Liver (tissue), 9 donors: ENCODE results near the gene CACNA1I. TPM values are rescaled to one million over a fixed set of nuclear protein-coding genes. Genes with fewer than 3 reads are reported as not detected.

Source experiments
- DNase-seq: peaks from one replicate; pipeline ENCODE4 v3.0.0-alpha.2; 2017; ENCODE audit warnings: low spot score
- H3K27ac ChIP-seq, 2 donors: one replicate each; pipeline ENCODE4 v1.7.0; 2013; ENCODE audit warnings: inconsistent platforms in 2 of 2, low read length in 2 of 2, control low read depth in 1 of 2, low read depth in 1 of 2, mild to moderate bottlenecking in 1 of 2
- H3K27me3 ChIP-seq, 4 donors: one replicate each; pipeline versions ENCODE4 v1.6.1 to v1.7.0; 2013; ENCODE audit warnings: low read length in 3 of 4, inconsistent platforms in 1 of 4, mild to moderate bottlenecking in 1 of 4, moderate library complexity in 1 of 4; ENCODE audit not compliant: control insufficient read depth in 4 of 4, insufficient read depth in 4 of 4
- H3K36me3 ChIP-seq, 4 donors: one replicate each; pipeline versions ENCODE4 v1.6.1 to v1.7.0; 2013; ENCODE audit warnings: low read length in 3 of 4, mild to moderate bottlenecking in 3 of 4, low read depth in 1 of 4, moderate library complexity in 1 of 4; ENCODE audit not compliant: control insufficient read depth in 4 of 4, insufficient read depth in 3 of 4
- H3K4me1 ChIP-seq, 4 donors: one replicate each; pipeline versions ENCODE4 v1.6.1 to v1.7.0; 2013; ENCODE audit warnings: low read length in 3 of 4, mild to moderate bottlenecking in 3 of 4, moderate library complexity in 1 of 4; ENCODE audit not compliant: control insufficient read depth in 4 of 4, insufficient read depth in 4 of 4
- H3K4me3 ChIP-seq, 3 donors: one replicate each; pipeline versions ENCODE4 v1.6.1 to v1.7.0; 2013; ENCODE audit warnings: low read length in 3 of 3, control low read depth in 1 of 3, low read depth in 1 of 3, mild to moderate bottlenecking in 1 of 3
- H3K9ac ChIP-seq, 2 donors: one replicate each; pipeline ENCODE4 v1.7.0; 2013; ENCODE audit warnings: low read length in 2 of 2, mild to moderate bottlenecking in 2 of 2, moderate library complexity in 2 of 2, control low read depth in 1 of 2, low read depth in 1 of 2
- H3K9me3 ChIP-seq, 4 donors: one replicate each; pipeline versions ENCODE4 v1.6.1 to v1.7.0; 2013; ENCODE audit warnings: low read length in 3 of 4; ENCODE audit not compliant: control insufficient read depth in 4 of 4
- EGR1 ChIP-seq, 2 donors: IDR thresholded peaks; 2 replicates each; pipeline ENCODE4 v1.6.1; 2016 to 2018; ENCODE audit warnings: antibody characterized with exemption in 2 of 2, low read depth in 2 of 2
- FOXA2 ChIP-seq: IDR thresholded peaks from 2 replicates; pipeline ENCODE4 v1.6.1; 2016; ENCODE audit warnings: antibody characterized with exemption
- HNF4A ChIP-seq, 2 donors: conservative IDR thresholded peaks; 2 replicates each; pipeline ENCODE4 v1.6.1; 2016; ENCODE audit warnings: antibody characterized with exemption in 2 of 2, mild to moderate bottlenecking in 2 of 2
- HNF4G ChIP-seq: IDR thresholded peaks from 2 replicates; pipeline ENCODE4 v1.6.1; 2016; ENCODE audit warnings: antibody characterized with exemption
- JUND ChIP-seq, 2 donors: IDR thresholded peaks; 2 replicates each; pipeline ENCODE4 v1.6.1; 2016; ENCODE audit warnings: antibody characterized with exemption in 2 of 2
- NR2F2 ChIP-seq: IDR thresholded peaks from 2 replicates; pipeline ENCODE4 v1.6.1; 2016; ENCODE audit warnings: antibody characterized with exemption
- RAD21 ChIP-seq, 2 donors: IDR thresholded peaks; 2 replicates each; pipeline ENCODE4 v1.6.1; 2016; ENCODE audit warnings: antibody characterized with exemption in 2 of 2, mild to moderate bottlenecking in 2 of 2
- RXRA ChIP-seq, 2 donors: IDR thresholded peaks; 2 replicates each; pipeline ENCODE4 v1.6.1; 2017 to 2018; ENCODE audit warnings: antibody characterized with exemption in 2 of 2, mild to moderate bottlenecking in 1 of 2
- SP1 ChIP-seq: IDR thresholded peaks from 2 replicates; pipeline ENCODE4 v1.6.1; 2018; ENCODE audit warnings: antibody characterized with exemption, mild to moderate bottlenecking
- TAF1 ChIP-seq: conservative IDR thresholded peaks from 2 replicates; pipeline ENCODE4 v1.6.1; 2016; ENCODE audit warnings: antibody characterized with exemption, mild to moderate bottlenecking
- YY1 ChIP-seq: IDR thresholded peaks from 2 replicates; pipeline ENCODE4 v1.6.1; 2016; ENCODE audit warnings: antibody characterized with exemption, mild to moderate bottlenecking
- WGBS: extraction: QIAGEN DNeasy Blood & Tissue Kit; methylation state at CpG from one replicate; pipeline ENCODE4 v1.1.7; 2013; 5-methylcytosine and 5-hydroxymethylcytosine counted together
- polyA plus RNA-seq, 2 donors: library from polyadenylated mRNA; stranded (reverse) in 1 of 2; unstranded in 1 of 2; fragments of 200-250 nt in 1 of 2; fragments of >200 nt in 1 of 2; fragmentation: Nextera tagmentation in 1 of 2; extraction: Ambion mirVana in 1 of 2; gene quantifications; one replicate each; pipeline versions ENCODE4 v1.2.1 to v1.2.3, GENCODE V29; 2013 to 2015
- total RNA-seq, 2 donors: library from RNA; depleted of rRNA; stranded (reverse); fragments of >200 nt; gene quantifications; one replicate each; pipeline ENCODE4 v1.2.3, GENCODE V29; 2014
- TF ChIP-seq, protein P1 (sequence below): fragments of 150-350 bp; IDR thresholded peaks from 2 replicates; pipeline ENCODE4 v1.5.1; 2017; ENCODE audit warnings: improper control_type of control experiment, low read depth, low read length; ENCODE audit not compliant: missing input control
- TF ChIP-seq, protein P2 (sequence below): IDR thresholded peaks from 2 replicates; pipeline ENCODE4 v1.6.1; 2016; ENCODE audit warnings: antibody characterized with exemption, mild to moderate bottlenecking
- TF ChIP-seq, protein P3 (sequence below): IDR thresholded peaks from 2 replicates; pipeline ENCODE4 v1.6.1; 2016; ENCODE audit warnings: antibody characterized with exemption
- TF ChIP-seq, protein P4 (sequence below): IDR thresholded peaks from 2 replicates; pipeline ENCODE4 v1.6.1; 2016; ENCODE audit warnings: antibody characterized with exemption
- TF ChIP-seq, protein P5 (sequence below): IDR thresholded peaks from 2 replicates; pipeline ENCODE4 v1.6.1; 2016; ENCODE audit warnings: antibody characterized with exemption
- donor health status: healthy.
- donor health status: healthy.
- donor health status: healthy.
- donor health status: healthy.
- donor health status: healthy.

Gene CACNA1I
- total and polyA plus RNA-seq, 4 donors: under 0.01 to 0.14 (median 0.01) TPM; not detected in 1

DNA sequence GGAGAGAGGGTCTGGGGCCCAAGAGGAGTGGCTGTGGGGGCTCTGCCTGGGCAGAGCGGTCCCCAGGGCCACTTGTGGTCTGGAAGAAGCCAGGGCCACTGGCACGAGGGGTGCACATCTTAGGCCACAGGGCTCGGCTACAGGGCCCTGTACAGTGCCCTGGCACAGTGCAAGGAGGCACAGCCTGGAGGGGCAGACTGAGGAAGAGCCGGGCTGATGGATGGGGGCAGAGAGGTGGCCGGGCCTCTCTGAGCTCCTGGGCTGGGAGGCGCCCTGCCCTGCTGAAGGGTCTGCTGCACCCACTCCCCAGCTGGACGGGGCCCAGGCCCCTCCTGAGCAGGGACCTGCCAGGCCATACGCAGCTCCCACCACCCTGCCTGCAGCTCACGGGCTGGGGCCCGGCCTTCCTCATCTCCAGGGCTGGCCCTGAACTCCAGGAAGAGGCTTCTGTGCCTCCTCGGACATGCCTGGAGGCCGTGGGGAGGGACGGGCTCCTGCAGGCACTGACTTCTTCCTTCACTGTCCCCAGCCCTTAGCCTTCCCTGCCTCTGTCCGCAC lies 123.5 kb downstream of the CACNA1I start:
- Histone ChIP-seq H3K36me3 (no peaks in the 10 kb centered on the region), H3K4me3 (no peak overlapping the region), H3K27me3 (peaks cover 0 to 5% (median 3%) of the 10 kb centered on the region in 4 donors), H3K9me3 (no peaks in the 10 kb centered on the region), H3K27ac (no peak overlapping the region), H3K4me1 (no peaks in the 10 kb centered on the region), H3K9ac (no peak overlapping the region)
- no peak for DNase-seq
- TF ChIP-seq, protein P1, sequence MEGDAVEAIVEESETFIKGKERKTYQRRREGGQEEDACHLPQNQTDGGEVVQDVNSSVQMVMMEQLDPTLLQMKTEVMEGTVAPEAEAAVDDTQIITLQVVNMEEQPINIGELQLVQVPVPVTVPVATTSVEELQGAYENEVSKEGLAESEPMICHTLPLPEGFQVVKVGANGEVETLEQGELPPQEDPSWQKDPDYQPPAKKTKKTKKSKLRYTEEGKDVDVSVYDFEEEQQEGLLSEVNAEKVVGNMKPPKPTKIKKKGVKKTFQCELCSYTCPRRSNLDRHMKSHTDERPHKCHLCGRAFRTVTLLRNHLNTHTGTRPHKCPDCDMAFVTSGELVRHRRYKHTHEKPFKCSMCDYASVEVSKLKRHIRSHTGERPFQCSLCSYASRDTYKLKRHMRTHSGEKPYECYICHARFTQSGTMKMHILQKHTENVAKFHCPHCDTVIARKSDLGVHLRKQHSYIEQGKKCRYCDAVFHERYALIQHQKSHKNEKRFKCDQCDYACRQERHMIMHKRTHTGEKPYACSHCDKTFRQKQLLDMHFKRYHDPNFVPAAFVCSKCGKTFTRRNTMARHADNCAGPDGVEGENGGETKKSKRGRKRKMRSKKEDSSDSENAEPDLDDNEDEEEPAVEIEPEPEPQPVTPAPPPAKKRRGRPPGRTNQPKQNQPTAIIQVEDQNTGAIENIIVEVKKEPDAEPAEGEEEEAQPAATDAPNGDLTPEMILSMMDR: no peak
- TF ChIP-seq RAD21 (IDR thresholded peaks at IDR 0.05) (no peak), YY1 (no peak), FOXA2 (no peak), HNF4G (no peak), EGR1 (IDR thresholded peaks at IDR 0.05; ENCODE audit: low read depth in 2 of 2) (no peak), SP1 (no peak), RXRA (IDR thresholded peaks at IDR 0.05) (no peak), TAF1 (no peak), NR2F2 (no peak), JUND (IDR thresholded peaks at IDR 0.05) (no peak)
- TF ChIP-seq, protein P2, sequence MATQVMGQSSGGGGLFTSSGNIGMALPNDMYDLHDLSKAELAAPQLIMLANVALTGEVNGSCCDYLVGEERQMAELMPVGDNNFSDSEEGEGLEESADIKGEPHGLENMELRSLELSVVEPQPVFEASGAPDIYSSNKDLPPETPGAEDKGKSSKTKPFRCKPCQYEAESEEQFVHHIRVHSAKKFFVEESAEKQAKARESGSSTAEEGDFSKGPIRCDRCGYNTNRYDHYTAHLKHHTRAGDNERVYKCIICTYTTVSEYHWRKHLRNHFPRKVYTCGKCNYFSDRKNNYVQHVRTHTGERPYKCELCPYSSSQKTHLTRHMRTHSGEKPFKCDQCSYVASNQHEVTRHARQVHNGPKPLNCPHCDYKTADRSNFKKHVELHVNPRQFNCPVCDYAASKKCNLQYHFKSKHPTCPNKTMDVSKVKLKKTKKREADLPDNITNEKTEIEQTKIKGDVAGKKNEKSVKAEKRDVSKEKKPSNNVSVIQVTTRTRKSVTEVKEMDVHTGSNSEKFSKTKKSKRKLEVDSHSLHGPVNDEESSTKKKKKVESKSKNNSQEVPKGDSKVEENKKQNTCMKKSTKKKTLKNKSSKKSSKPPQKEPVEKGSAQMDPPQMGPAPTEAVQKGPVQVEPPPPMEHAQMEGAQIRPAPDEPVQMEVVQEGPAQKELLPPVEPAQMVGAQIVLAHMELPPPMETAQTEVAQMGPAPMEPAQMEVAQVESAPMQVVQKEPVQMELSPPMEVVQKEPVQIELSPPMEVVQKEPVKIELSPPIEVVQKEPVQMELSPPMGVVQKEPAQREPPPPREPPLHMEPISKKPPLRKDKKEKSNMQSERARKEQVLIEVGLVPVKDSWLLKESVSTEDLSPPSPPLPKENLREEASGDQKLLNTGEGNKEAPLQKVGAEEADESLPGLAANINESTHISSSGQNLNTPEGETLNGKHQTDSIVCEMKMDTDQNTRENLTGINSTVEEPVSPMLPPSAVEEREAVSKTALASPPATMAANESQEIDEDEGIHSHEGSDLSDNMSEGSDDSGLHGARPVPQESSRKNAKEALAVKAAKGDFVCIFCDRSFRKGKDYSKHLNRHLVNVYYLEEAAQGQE: no peak
- TF ChIP-seq, protein P3, sequence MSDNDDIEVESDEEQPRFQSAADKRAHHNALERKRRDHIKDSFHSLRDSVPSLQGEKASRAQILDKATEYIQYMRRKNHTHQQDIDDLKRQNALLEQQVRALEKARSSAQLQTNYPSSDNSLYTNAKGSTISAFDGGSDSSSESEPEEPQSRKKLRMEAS: no peak
- TF ChIP-seq, protein P4, sequence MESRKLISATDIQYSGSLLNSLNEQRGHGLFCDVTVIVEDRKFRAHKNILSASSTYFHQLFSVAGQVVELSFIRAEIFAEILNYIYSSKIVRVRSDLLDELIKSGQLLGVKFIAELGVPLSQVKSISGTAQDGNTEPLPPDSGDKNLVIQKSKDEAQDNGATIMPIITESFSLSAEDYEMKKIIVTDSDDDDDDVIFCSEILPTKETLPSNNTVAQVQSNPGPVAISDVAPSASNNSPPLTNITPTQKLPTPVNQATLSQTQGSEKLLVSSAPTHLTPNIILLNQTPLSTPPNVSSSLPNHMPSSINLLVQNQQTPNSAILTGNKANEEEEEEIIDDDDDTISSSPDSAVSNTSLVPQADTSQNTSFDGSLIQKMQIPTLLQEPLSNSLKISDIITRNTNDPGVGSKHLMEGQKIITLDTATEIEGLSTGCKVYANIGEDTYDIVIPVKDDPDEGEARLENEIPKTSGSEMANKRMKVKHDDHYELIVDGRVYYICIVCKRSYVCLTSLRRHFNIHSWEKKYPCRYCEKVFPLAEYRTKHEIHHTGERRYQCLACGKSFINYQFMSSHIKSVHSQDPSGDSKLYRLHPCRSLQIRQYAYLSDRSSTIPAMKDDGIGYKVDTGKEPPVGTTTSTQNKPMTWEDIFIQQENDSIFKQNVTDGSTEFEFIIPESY: no peak
- WGBS: 53% methylated on average over 14 of the region's 14 CpGs

DNA sequence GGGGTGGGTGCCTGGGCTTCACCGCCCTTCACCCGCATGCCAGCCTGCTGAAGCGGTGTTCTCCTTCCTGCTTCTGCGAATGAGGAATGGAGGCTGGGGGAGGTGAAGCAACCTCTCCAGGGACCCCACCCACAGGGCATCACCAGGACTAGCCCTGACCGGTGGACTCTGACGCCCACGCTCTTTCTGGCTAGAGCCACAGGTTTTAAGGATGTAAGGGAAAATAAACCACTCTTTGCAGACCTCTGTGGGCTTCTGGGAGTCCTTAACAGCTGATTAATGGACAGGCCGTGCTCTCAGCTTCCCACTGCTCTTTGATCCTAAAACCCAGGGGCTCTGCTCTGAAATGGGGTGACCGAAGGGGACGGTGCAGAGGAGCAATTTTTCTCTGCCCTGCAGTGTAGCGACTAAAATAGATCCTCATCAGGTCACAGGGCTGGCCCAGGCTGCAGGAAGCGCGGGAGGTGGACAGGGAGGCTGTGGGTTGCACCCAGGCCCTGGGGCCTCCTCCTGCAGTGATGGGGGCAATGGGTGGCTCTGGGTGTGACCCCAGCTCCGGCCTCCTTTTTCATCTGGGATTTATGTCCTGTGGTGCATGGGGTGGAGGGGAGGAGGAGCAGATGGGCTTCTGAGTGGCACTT lies 127.4 kb downstream of the CACNA1I start:
- Histone ChIP-seq H3K9ac (no peak overlapping the region), H3K27ac (no peak overlapping the region), H3K27me3 (peaks cover 0 to 4% (median 1%) of the 10 kb centered on the region in 4 donors), H3K4me3 (no peak overlapping the region), H3K9me3 (no peaks in the 10 kb centered on the region), H3K4me1 (no peaks in the 10 kb centered on the region), H3K36me3 (no peaks in the 10 kb centered on the region)
- DNase-seq: no peak
- 70% methylated on average over 14 of the region's 14 CpGs for whole genome bisulfite sequencing
- TF ChIP-seq, protein P5, sequence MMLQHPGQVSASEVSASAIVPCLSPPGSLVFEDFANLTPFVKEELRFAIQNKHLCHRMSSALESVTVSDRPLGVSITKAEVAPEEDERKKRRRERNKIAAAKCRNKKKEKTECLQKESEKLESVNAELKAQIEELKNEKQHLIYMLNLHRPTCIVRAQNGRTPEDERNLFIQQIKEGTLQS: no peak
- TF ChIP-seq HNF4G (no peak), HNF4A (conservative IDR thresholded peaks at IDR 0.05) (no peak), RAD21 (IDR thresholded peaks at IDR 0.05) (no peak)
- TF ChIP-seq, protein P2: no peak
- TF ChIP-seq, protein P4: no peak
